Lung (tissue), 12 donors: ENCODE results near the gene TMEM51. TPM values are rescaled to one million over a fixed set of nuclear protein-coding genes. Genes with fewer than 3 reads are reported as not detected.
A peak's percentile ranks its signal among the peaks of the same experiment; 100 is the strongest.

Source experiments
- ATAC-seq: fragments of 200-7000 bp; cut with Tn5 transposase; one replicate; pipeline ENCODE4 v1.9.1; 2020; ENCODE audit warnings: moderate number of reproducible peaks; ENCODE audit not compliant: insufficient read depth, low FRiP score
- DNase-seq, 3 donors: peaks; one replicate each; pipeline ENCODE4 v3.0.0-alpha.2; 2013 to 2017
- H3K27ac ChIP-seq, 2 donors: one replicate each; pipeline ENCODE4 v1.5.1; 2013; ENCODE audit warnings: mild to moderate bottlenecking in 2 of 2, moderate library complexity in 2 of 2, control low read depth in 1 of 2, inconsistent platforms in 1 of 2, low read depth in 1 of 2, low read length in 1 of 2
- H3K27me3 ChIP-seq, 3 donors: one replicate each; pipeline ENCODE4 v1.5.1; 2013; ENCODE audit warnings: low read length in 2 of 3; ENCODE audit not compliant: control insufficient read depth in 3 of 3, insufficient read depth in 3 of 3
- H3K36me3 ChIP-seq, 4 donors: one replicate each; pipeline ENCODE4 v1.5.1; 2013; ENCODE audit warnings: low read length in 4 of 4, mild to moderate bottlenecking in 1 of 4, moderate library complexity in 1 of 4; ENCODE audit not compliant: control insufficient read depth in 4 of 4, insufficient read depth in 4 of 4
- H3K4me1 ChIP-seq, 5 donors: one replicate each; pipeline ENCODE4 v1.5.1; 2013; ENCODE audit warnings: low read length in 5 of 5, mild to moderate bottlenecking in 2 of 5, moderate library complexity in 1 of 5; ENCODE audit not compliant: control insufficient read depth in 5 of 5, insufficient read depth in 5 of 5
- H3K4me3 ChIP-seq: one replicate; pipeline ENCODE4 v1.5.1; 2013; ENCODE audit warnings: mild to moderate bottlenecking, control low read depth, moderate library complexity
- H3K9ac ChIP-seq, 2 donors: one replicate each; pipeline ENCODE4 v1.5.1; 2013; ENCODE audit warnings: low read length in 2 of 2, control low read depth in 1 of 2; ENCODE audit not compliant: insufficient read depth in 1 of 2
- H3K9me3 ChIP-seq, 4 donors: one replicate each; pipeline ENCODE4 v1.5.1; 2013; ENCODE audit warnings: low read length in 3 of 4, mild to moderate bottlenecking in 1 of 4, moderate library complexity in 1 of 4; ENCODE audit not compliant: control insufficient read depth in 4 of 4, insufficient read depth in 3 of 4
- WGBS, 2 donors: extraction: QIAGEN DNeasy Blood & Tissue Kit; methylation state at CpG; one replicate each; pipeline ENCODE4 v1.1.7; 2013; 5-methylcytosine and 5-hydroxymethylcytosine counted together
- polyA plus RNA-seq, 2 donors: library from polyadenylated mRNA; stranded (reverse); fragments of 200-250 nt; gene quantifications; one replicate each; pipeline ENCODE4 v1.2.1, GENCODE V29; 2013
- total RNA-seq, 2 donors: library from RNA; depleted of rRNA in 1 of 2; stranded (reverse); fragments of >200 nt in 1 of 2; gene quantifications; one replicate each; pipeline ENCODE4 v1.2.1, GENCODE V29; 2014 to 2021
- TF ChIP-seq, protein P1 (sequence below): IDR thresholded peaks from 2 replicates; pipeline ENCODE4 v1.5.1; 2012; ENCODE audit warnings: mild to moderate bottlenecking; ENCODE audit errors: control extremely low read depth, extremely low read depth
- donor health status: control.
- donor health status: control.
- donor health status: Bipolar disorder and iron deficiency.
- donor health status: healthy.
- donor health status: DM: yes; HTN: yes; CAD: no.

The TMEM51 gene
- total and polyA plus RNA-seq, 4 donors: 7.7 to 17.8 (median 12.2) TPM

DNA sequence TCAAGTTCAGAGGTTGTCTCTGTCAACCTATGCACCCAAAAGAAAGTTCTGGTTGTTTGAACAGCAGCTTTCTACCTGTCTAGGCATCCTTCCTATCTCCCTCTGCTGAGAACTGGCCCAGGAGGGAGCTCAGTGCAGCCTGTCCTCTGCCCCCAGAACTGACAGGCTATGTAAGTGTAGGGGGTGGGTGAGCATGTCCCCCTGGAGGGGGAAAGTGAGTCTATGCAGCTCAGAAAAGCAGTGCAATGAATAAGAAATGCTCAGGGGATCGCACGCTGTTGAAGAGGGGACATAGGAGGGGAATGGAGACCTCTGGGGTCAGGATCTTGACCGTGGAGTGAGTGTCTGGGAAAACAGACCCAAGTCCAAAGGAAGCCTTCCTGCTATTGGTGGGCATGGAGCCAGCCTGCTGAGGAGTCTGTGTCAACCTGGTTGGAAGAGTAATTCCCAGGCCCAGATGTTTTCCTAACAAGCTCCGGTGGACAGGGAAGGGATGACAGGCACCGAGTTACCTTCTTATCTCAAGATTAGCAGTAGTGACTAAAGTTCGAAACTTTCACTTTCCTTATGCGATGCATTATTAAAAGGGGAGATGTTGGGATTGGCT is 67.4 kb downstream of the TMEM51 start:
- Histone ChIP-seq H3K36me3 (peaks cover 0 to 5% (median 1%) of the 10 kb centered on the region in 4 donors), H3K9ac (no peak overlapping the region), H3K9me3 (no peaks in the 10 kb centered on the region), H3K4me3 (no peak overlapping the region), H3K27me3 (no peaks in the 10 kb centered on the region), H3K27ac (no peak overlapping the region), H3K4me1 (no peaks in the 10 kb centered on the region)
- no peak for ATAC-seq
- DNase-seq: peak in 1 of 3 donors; percentile 30
- TF ChIP-seq, protein P1, sequence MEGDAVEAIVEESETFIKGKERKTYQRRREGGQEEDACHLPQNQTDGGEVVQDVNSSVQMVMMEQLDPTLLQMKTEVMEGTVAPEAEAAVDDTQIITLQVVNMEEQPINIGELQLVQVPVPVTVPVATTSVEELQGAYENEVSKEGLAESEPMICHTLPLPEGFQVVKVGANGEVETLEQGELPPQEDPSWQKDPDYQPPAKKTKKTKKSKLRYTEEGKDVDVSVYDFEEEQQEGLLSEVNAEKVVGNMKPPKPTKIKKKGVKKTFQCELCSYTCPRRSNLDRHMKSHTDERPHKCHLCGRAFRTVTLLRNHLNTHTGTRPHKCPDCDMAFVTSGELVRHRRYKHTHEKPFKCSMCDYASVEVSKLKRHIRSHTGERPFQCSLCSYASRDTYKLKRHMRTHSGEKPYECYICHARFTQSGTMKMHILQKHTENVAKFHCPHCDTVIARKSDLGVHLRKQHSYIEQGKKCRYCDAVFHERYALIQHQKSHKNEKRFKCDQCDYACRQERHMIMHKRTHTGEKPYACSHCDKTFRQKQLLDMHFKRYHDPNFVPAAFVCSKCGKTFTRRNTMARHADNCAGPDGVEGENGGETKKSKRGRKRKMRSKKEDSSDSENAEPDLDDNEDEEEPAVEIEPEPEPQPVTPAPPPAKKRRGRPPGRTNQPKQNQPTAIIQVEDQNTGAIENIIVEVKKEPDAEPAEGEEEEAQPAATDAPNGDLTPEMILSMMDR: no peak
- 85 to 87% methylated on average over 7 of the region's 7 CpGs for WGBS, 2 donors

DNA sequence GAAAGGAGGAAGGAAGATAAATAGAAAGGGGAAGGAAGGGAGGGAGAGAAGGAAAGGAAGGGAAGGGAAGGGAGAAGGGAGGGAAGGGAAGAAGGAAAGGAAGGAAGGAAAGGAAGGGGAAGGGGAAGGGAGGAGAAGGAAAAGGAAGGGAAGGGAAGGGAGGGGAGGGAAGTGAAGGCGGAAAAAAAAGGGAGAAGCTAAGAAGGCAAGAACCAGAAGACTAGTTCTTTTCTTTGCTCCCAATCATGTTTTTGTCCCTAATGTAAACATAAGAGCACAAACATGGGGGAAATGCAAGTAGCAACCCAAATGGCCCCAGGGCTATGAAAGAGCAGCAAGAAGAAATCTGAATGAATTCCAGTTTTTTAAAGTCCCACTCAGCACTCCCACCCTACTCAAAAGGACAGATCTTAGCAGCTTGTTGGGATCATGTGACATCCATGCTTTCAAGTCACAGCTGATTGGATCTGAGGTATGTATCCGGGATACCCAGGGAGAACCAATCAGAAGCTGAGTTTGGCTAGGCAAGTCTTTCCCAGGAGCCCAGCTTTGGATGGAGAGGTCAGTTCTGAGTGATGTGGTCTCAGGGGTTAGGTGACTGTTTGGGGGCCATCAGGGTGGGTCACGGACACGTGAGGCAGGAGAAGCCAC is 69.2 kb downstream of the TMEM51 start:
- Histone ChIP-seq H3K4me1 (no peaks in the 10 kb centered on the region), H3K27me3 (no peaks in the 10 kb centered on the region), H3K27ac (no peak overlapping the region), H3K9ac (no peak overlapping the region), H3K4me3 (no peak overlapping the region), H3K9me3 (no peaks in the 10 kb centered on the region), H3K36me3 (peaks cover 0 to 5% (median 1%) of the 10 kb centered on the region in 4 donors)
- no peak for DNase-seq
- no peak for ATAC-seq
- WGBS, 2 donors: 93 to 96% methylated on average over 4 of the region's 4 CpGs
- TF ChIP-seq, protein P1: no peak

DNA sequence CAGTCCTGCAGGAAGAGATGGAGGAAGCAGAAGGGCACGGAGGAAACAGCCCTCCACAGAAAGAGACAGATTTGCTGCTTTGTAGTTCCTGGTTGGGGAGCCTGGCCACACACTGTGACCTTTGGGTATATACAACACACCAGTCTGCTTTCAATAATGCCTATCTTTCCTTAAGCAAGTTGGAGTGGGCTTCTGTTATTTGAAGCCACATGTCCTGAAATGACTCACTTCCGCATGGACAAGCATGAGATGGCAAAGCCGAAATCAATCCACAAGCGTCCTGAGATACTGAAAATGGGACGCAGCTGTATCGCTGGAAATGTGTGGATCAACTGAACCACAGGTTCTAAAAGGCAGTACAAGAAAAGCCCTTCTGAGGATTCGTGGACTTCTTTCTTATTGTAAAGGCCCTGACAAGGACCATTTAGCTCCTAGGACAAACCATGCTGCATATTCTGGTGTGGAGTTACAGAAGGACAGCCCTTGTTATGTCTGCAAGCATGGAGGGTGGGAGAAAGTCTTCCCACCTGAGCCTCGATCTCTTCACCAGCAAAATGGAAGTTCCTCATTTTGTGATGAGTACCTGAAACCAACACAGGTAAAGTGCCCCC is 70.8 kb downstream of the TMEM51 start:
- Histone ChIP-seq H3K9me3 (no peaks in the 10 kb centered on the region), H3K4me3 (no peak overlapping the region), H3K27ac (peak overlapping the region in 1 of 2 donors; percentile 42), H3K9ac (no peak overlapping the region), H3K36me3 (peaks cover 0 to 5% (median under 1%) of the 10 kb centered on the region in 4 donors), H3K4me1 (no peaks in the 10 kb centered on the region), H3K27me3 (no peaks in the 10 kb centered on the region)
- DNase-seq: no peak
- WGBS, 2 donors: 62 to 74% methylated on average over 8 of the region's 8 CpGs
- ATAC-seq: no peak
- TF ChIP-seq, protein P1: no peak
